Sigmoid colon (tissue), 7 donors: ENCODE results near the gene MAFF. TPM values are rescaled to one million over a fixed set of nuclear protein-coding genes. Genes with fewer than 3 reads are reported as not detected.

Experiments
- DNase-seq: peaks from one replicate; pipeline ENCODE4 v3.0.0-alpha.2; 2019
- H3K27ac ChIP-seq, 4 donors: fragments of 200-600 bp; sonication (generic); one replicate each; pipeline ENCODE4 v1.5.1; 2016 to 2019; ENCODE audit warnings: mild to moderate bottlenecking in 1 of 4
- H3K27me3 ChIP-seq, 3 donors: fragments of 200-600 bp; sonication (generic); one replicate each; pipeline ENCODE4 v1.5.1; 2019; ENCODE audit warnings: mild to moderate bottlenecking in 1 of 3
- H3K36me3 ChIP-seq, 4 donors: fragments of 200-600 bp; sonication (generic); one replicate each; pipeline ENCODE4 v1.5.1; 2016 to 2019
- H3K4me1 ChIP-seq, 4 donors: fragments of 200-600 bp; sonication (generic); one replicate each; pipeline ENCODE4 v1.5.1; 2017 to 2019
- H3K4me3 ChIP-seq, 4 donors: fragments of 200-600 bp; sonication (generic); one replicate each; pipeline ENCODE4 v1.5.1; 2017 to 2019; ENCODE audit warnings: mild to moderate bottlenecking in 2 of 4, moderate library complexity in 1 of 4
- H3K9me3 ChIP-seq, 4 donors: fragments of 200-600 bp in 3 of 4; sonication (generic) in 3 of 4; one replicate each; pipeline versions ENCODE4 v1.5.1 to v1.6.1; 2013 to 2019
- EP300 ChIP-seq, 4 donors: sonication (generic); formaldehyde crosslinking; IDR thresholded peaks; one replicate each; pipeline ENCODE4 v1.6.1; 2017; ENCODE audit warnings: antibody characterized with exemption in 4 of 4
- POLR2A ChIP-seq, 2 donors: fragments of 450-650 bp; IDR thresholded peaks; one replicate each; pipeline ENCODE4 v1.6.1; 2016; ENCODE audit warnings: antibody characterized with exemption in 2 of 2, mild to moderate bottlenecking in 2 of 2, moderate library complexity in 2 of 2
- POLR2AphosphoS5 ChIP-seq, 4 donors: sonication (generic); formaldehyde crosslinking; IDR thresholded peaks; one replicate each; pipeline ENCODE4 v1.6.1; 2017; ENCODE audit warnings: antibody characterized with exemption in 4 of 4
- WGBS, 2 donors: extraction: QIAGEN DNeasy Blood & Tissue Kit; methylation state at CpG; one replicate each; pipeline ENCODE4 v1.1.7; 2013; 5-methylcytosine and 5-hydroxymethylcytosine counted together
- intact Hi-C: fragments of 100-400 bp; cut with DNase I; formaldehyde crosslinking; loops from one replicate; pipeline ENCODE4 v1.15.1; 2023
- polyA plus RNA-seq, 3 donors: library from polyadenylated mRNA; stranded (reverse); fragments of 200-250 nt; gene quantifications; one replicate each; pipeline ENCODE4 v1.2.3, GENCODE V29; 2013
- total RNA-seq, 4 donors: library from RNA; depleted of rRNA; stranded (reverse); fragments of >200 nt; gene quantifications; one replicate each; pipeline ENCODE4 v1.1.0, GENCODE V29; 2016
- TF ChIP-seq, protein P1 (sequence below), 4 experiments: fragments of 450-650 bp in 3 of 4; fragments of 200-600 bp in 1 of 4; IDR thresholded peaks; one replicate each; pipeline ENCODE4 v1.5.1; 2016 to 2019; ENCODE audit warnings: antibody characterized with exemption in 4 of 4, mild to moderate bottlenecking in 3 of 4, moderate library complexity in 2 of 4
- donor health status: healthy with polysubstance abuse.
- donor health status: Bipolar disorder and iron deficiency.
- donor health status: healthy.

MAFF gene
- total and polyA plus RNA-seq, 7 donors: 15.3 to 104 (median 33.4) TPM

DNA sequence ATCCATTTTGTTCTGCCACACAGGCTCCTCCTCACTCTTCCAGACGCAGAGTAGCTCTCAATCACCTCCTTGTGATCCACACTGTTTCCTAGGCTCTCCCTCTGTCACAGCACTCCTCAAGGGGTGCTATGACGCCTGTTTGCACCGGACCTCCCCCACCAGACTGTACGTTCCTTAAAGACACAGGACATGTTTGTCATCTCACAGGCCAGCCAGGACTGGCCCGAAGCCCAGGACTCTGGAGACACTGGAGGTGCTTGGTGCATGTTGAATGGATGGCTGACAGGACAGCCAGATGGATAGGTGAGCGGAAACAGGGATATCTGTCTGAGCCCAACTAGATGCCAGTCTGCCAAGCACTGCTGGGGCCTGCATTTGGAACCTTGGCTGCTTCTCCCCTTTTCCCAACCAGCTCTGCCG lies 33.8 kb upstream of the MAFF start:
- peak; percentile 68 for DNase-seq
- Histone ChIP-seq H3K27ac (peak overlapping the region in 2 of 4 donors; percentile 34 to 55), H3K9me3 (no peaks in the 10 kb centered on the region), H3K4me3 (no peak overlapping the region), H3K36me3 (no peaks in the 10 kb centered on the region), H3K4me1 (peaks cover 0 to 12% (median 8%) of the 10 kb centered on the region in 4 donors), H3K27me3 (no peaks in the 10 kb centered on the region)
- TF ChIP-seq POLR2AphosphoS5 (IDR thresholded peaks at IDR 0.05): no peak
- TF ChIP-seq POLR2A (IDR thresholded peaks at IDR 0.05): no peak
- TF ChIP-seq, protein P1, sequence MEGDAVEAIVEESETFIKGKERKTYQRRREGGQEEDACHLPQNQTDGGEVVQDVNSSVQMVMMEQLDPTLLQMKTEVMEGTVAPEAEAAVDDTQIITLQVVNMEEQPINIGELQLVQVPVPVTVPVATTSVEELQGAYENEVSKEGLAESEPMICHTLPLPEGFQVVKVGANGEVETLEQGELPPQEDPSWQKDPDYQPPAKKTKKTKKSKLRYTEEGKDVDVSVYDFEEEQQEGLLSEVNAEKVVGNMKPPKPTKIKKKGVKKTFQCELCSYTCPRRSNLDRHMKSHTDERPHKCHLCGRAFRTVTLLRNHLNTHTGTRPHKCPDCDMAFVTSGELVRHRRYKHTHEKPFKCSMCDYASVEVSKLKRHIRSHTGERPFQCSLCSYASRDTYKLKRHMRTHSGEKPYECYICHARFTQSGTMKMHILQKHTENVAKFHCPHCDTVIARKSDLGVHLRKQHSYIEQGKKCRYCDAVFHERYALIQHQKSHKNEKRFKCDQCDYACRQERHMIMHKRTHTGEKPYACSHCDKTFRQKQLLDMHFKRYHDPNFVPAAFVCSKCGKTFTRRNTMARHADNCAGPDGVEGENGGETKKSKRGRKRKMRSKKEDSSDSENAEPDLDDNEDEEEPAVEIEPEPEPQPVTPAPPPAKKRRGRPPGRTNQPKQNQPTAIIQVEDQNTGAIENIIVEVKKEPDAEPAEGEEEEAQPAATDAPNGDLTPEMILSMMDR (IDR thresholded peaks at IDR 0.05): no peak
- TF ChIP-seq EP300 (IDR thresholded peaks at IDR 0.05): no peak
- intact Hi-C loops: no loop called here
- WGBS, 2 donors: 83 to 84% methylated on average over 7 of the region's 7 CpGs

GRCh38 chr22:38169116-38169515 lies 32.7 kb upstream of the MAFF start:
- Histone ChIP-seq H3K36me3 (no peaks in the 10 kb centered on the region), H3K27ac (no peak overlapping the region), H3K9me3 (no peaks in the 10 kb centered on the region), H3K4me1 (peaks cover 0 to 12% (median 8%) of the 10 kb centered on the region in 4 donors), H3K4me3 (no peak overlapping the region), H3K27me3 (no peaks in the 10 kb centered on the region)
- no peak for TF ChIP-seq EP300 (IDR thresholded peaks at IDR 0.05)
- no peak for TF ChIP-seq POLR2A (IDR thresholded peaks at IDR 0.05)
- TF ChIP-seq, protein P1 (IDR thresholded peaks at IDR 0.05): no peak
- no peak for TF ChIP-seq POLR2AphosphoS5 (IDR thresholded peaks at IDR 0.05)
- peak; percentile 27 for DNase-seq
- WGBS, 2 donors: 92 to 96% methylated on average over 17 of the region's 17 CpGs
- intact Hi-C loops: no loop called here

DNA sequence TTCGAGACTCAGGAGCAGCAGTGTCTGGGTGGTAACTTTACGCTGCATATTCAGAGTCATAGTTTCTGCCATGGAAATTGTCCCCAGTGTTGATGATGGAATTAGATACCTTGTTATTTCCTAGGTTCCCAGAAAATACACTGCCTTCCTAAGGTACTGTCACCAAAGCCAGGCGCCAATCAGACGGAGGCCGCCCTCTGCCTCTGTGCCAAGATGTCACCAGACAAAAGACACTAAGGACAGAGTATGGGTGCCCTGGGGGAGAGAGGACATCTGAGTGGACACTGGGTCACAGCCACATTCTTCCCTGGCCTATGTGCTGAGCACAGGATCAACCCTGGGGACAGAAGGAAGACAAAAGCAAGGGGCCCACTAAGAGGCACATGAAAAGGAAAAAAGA lies 31.3 kb upstream of the MAFF start:
- Histone ChIP-seq H3K4me1 (peaks cover 0 to 13% (median 8%) of the 10 kb centered on the region in 4 donors), H3K27ac (no peak overlapping the region), H3K4me3 (no peak overlapping the region), H3K9me3 (no peaks in the 10 kb centered on the region), H3K27me3 (no peaks in the 10 kb centered on the region), H3K36me3 (no peaks in the 10 kb centered on the region)
- TF ChIP-seq EP300 (IDR thresholded peaks at IDR 0.05) (no peak), POLR2A (IDR thresholded peaks at IDR 0.05) (no peak), POLR2AphosphoS5 (IDR thresholded peaks at IDR 0.05) (no peak)
- TF ChIP-seq, protein P1 (IDR thresholded peaks at IDR 0.05): no peak
- intact Hi-C loops: no loop called here
- DNase-seq: peak; percentile 17
- 97 to 98% methylated on average over 5 of the region's 5 CpGs for WGBS, 2 donors

DNA sequence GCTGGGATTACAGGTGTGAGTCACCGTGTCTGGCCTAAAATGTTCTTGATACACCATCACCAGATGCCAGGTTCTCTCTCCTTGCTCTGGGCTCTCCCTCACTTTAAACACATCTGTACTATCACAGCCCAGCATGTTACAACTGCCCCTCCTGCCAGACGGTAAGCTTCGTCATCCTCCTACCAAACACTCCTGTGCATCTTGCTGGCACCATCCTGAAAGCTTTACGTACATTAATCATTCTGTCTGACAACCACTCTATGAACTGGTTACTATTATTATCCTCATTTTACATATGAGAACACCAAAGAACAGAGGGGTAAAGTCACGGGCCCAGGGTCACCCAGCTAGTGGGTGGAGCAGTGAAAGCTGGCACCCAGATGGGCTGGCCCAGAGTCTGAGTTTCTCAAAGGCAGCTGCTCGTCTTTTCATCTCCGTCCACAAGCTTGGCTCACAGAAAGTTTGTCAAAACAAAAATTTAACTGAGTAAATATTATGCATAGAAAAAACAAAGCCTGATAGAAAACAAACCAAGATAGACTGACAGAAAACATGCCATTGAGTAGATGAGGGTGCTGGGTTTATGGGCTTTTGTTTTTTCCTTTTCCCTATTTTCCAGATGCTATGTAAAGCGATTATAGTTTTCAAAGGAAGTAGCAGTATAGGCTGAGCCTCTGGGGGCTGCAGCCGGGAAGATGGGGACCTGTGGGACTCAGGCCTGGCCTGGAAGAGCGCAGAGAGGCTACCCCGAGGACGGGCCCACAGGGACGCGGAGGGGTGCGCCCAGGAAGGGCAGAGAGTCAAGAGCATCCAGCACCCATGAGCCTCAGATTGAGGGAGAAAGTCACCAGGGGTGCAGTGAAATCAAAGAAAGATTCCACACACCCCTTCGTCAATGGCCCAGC lies 29.6 kb upstream of the MAFF start:
- H3K36me3 ChIP-seq: no peaks in the 10 kb centered on the region
- intact Hi-C loops: no loop called here
- TF ChIP-seq POLR2AphosphoS5 (IDR thresholded peaks at IDR 0.05) (no peak), POLR2A (IDR thresholded peaks at IDR 0.05) (no peak), EP300 (IDR thresholded peaks at IDR 0.05) (no peak)
- TF ChIP-seq, protein P1 (IDR thresholded peaks at IDR 0.05): no peak
- WGBS, 2 donors: 80% methylated on average over 16 of the region's 16 CpGs
- DNase-seq: peak; percentile 58
- no peak overlapping the region for H3K4me3 ChIP-seq
- H3K4me1 ChIP-seq: peaks cover 0 to 24% (median 9%) of the 10 kb centered on the region in 4 donors
- peak overlapping the region in 1 of 4 donors; percentile 34 for H3K27ac ChIP-seq
- H3K9me3 ChIP-seq: no peaks in the 10 kb centered on the region
- H3K27me3 ChIP-seq: no peaks in the 10 kb centered on the region
